ENCODE results near the gene ZNF280B. TPM values are rescaled to one million over a fixed set of nuclear protein-coding genes. Genes with fewer than 3 reads are reported as not detected.

Gene ZNF280B, protein sequence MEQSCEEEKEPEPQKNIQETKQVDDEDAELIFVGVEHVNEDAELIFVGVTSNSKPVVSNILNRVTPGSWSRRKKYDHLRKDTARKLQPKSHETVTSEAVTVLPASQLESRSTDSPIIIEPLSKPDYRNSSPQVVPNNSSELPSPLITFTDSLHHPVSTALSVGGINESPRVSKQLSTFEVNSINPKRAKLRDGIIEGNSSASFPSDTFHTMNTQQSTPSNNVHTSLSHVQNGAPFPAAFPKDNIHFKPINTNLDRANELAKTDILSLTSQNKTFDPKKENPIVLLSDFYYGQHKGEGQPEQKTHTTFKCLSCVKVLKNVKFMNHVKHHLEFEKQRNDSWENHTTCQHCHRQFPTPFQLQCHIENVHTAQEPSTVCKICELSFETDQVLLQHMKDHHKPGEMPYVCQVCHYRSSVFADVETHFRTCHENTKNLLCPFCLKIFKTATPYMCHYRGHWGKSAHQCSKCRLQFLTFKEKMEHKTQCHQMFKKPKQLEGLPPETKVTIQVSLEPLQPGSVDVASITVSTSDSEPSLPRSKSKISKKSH
- total RNA-seq (2021) = 5.9 to 7.7 TPM (median 7.0 TPM) in 3 replicates
- Bru-seq, nascent RNA = percentile 81 among the genes with signal in this experiment
- long read RNA-seq, experiment 1, full-length matches to known transcripts = 19 of 28 reads
- long read RNA-seq, experiment 1, partial matches to known transcripts = 1 of 28 reads
- long read RNA-seq, experiment 1, other reads (novel, unspliced or antisense) = 8 of 28 reads
- long read RNA-seq, experiment 2, partial matches to known transcripts = 0 of 2 reads
- long read RNA-seq, experiment 2, other reads (novel, unspliced or antisense) = 2 of 2 reads
- long read RNA-seq, experiment 3, full-length matches to known transcripts = 3 of 4 reads
- long read RNA-seq, experiment 3, partial matches to known transcripts = 0 of 4 reads
- long read RNA-seq, experiment 3, other reads (novel, unspliced or antisense) = 1 of 4 reads

DNA sequence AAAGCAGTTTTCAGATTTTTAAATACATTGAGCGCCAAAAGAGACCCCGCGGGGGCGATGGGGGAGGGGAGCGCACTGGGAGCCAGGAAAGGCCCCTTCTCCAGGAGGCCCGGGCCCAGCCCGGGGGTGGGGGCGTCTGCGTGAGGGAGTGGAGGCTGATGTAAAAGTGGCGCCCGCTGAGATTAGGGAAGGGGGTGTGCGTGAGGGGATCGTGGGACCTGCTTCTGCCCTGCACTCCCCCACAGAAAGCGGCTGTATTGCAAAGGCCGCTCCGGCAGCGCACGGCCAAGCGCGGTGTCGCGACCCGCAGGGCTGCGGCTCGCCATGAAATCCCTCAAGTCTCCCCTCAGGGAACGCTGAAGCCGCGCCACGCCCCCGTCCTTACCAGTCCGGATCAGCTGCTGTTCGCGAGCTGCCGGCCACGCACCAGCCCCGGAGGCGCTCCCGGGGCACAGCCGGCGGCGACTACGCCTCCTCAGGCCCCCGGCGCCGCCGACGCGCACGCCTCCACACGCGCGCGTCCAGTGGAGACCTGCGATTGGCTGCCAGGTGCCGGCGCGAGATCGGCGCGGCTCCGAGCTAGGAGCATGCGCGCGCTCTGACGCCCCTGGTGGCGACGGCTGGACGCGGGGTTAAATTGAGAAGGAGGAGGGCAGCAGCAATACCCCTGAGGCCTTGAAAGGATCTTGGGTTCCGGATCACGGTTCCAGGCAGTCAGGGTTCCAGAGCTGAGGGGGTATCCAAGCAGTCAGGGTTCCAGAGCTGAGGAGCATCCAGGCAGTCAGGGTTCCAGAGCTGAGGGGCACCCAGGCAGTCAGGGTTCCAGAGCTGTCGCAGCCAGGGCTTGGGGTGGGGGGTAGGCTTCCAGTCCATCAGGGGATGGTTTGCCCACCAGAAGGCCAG lies at the start of gene ZNF280B:
TSS of gene ZNF280B (minus strand) at position 469 of the 903 bp plus-strand sequence. CDS start 19,344 bp downstream, outside the sequence.
- Mint-ChIP-seq H3K36me3 (peaks cover 40% of the 10 kb centered on the region), H3K4me1 (peaks cover 8% of the 10 kb centered on the region), H3K27me3 (ENCODE audit: low read depth) (peaks cover 69% of the 10 kb centered on the region), H3K9me3 (peaks cover 17% of the 10 kb centered on the region), H3K27ac (no peak within 1 kb of the TSS), H3K4me3 (peak within 1 kb of the TSS; percentile 77)
- POLR2A ChIA-PET = interaction anchor here (1.0 kb wide), 1 partner anchor 12 kb away, joined by 5 read pairs; the partner anchor contains the start of gene ZNF280A
- CTCF ChIA-PET = interaction anchor here (0.7 to 2.2 kb wide), 24 partner anchors 8 to 375 kb away, joined by 3 to 17 read pairs (median 4); partner anchors contain the start of genes PRAME and ZNF280A
- peak; percentile 89 for DNase-seq (ENCODE audit: low spot score)
- ATAC-seq = peak; percentile 98
- 0 out of 2 replicates have a peak, but pooled peaks have one; percentile 10 for TF ChIP-seq OVOL2 (CRISPR knock-in tag; IDR thresholded peaks at IDR 0.05; ENCODE audit: borderline replicate concordance)
- TF ChIP-seq ZNF232 (CRISPR knock-in tag; IDR thresholded peaks at IDR 0.05) = peak; percentile 59; the same call in 1 of the 2 replicates
- peak; percentile 74; the same call in 1 of the 2 replicates for TF ChIP-seq CREM (CRISPR knock-in tag; IDR thresholded peaks at IDR 0.05)
- TF ChIP-seq ELF4 (CRISPR knock-in tag; IDR thresholded peaks at IDR 0.05; ENCODE audit: low read depth) = peak; percentile 28; the same call in 1 of the 2 replicates
- TF ChIP-seq, protein P1, sequence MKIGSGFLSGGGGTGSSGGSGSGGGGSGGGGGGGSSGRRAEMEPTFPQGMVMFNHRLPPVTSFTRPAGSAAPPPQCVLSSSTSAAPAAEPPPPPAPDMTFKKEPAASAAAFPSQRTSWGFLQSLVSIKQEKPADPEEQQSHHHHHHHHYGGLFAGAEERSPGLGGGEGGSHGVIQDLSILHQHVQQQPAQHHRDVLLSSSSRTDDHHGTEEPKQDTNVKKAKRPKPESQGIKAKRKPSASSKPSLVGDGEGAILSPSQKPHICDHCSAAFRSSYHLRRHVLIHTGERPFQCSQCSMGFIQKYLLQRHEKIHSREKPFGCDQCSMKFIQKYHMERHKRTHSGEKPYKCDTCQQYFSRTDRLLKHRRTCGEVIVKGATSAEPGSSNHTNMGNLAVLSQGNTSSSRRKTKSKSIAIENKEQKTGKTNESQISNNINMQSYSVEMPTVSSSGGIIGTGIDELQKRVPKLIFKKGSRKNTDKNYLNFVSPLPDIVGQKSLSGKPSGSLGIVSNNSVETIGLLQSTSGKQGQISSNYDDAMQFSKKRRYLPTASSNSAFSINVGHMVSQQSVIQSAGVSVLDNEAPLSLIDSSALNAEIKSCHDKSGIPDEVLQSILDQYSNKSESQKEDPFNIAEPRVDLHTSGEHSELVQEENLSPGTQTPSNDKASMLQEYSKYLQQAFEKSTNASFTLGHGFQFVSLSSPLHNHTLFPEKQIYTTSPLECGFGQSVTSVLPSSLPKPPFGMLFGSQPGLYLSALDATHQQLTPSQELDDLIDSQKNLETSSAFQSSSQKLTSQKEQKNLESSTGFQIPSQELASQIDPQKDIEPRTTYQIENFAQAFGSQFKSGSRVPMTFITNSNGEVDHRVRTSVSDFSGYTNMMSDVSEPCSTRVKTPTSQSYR (CRISPR knock-in tag; IDR thresholded peaks at IDR 0.05) = 0 out of 2 replicates have a peak, but pooled peaks have one; percentile 12
- TF ChIP-seq ZNF423 (CRISPR knock-in tag; IDR thresholded peaks at IDR 0.05) = no peak
- TF ChIP-seq, protein P2, sequence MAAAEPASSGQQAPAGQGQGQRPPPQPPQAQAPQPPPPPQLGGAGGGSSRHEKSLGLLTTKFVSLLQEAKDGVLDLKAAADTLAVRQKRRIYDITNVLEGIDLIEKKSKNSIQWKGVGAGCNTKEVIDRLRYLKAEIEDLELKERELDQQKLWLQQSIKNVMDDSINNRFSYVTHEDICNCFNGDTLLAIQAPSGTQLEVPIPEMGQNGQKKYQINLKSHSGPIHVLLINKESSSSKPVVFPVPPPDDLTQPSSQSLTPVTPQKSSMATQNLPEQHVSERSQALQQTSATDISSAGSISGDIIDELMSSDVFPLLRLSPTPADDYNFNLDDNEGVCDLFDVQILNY (CRISPR knock-in tag; IDR thresholded peaks at IDR 0.05) = peak; percentile 83; the same call in 1 of the 2 replicates
- TF ChIP-seq, protein P3, sequence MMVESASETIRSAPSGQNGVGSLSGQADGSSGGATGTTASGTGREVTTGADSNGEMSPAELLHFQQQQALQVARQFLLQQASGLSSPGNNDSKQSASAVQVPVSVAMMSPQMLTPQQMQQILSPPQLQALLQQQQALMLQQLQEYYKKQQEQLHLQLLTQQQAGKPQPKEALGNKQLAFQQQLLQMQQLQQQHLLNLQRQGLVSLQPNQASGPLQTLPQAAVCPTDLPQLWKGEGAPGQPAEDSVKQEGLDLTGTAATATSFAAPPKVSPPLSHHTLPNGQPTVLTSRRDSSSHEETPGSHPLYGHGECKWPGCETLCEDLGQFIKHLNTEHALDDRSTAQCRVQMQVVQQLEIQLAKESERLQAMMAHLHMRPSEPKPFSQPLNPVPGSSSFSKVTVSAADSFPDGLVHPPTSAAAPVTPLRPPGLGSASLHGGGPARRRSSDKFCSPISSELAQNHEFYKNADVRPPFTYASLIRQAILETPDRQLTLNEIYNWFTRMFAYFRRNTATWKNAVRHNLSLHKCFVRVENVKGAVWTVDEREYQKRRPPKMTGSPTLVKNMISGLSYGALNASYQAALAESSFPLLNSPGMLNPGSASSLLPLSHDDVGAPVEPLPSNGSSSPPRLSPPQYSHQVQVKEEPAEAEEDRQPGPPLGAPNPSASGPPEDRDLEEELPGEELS (CRISPR knock-in tag; IDR thresholded peaks at IDR 0.05) = no peak
- TF ChIP-seq, protein P4, sequence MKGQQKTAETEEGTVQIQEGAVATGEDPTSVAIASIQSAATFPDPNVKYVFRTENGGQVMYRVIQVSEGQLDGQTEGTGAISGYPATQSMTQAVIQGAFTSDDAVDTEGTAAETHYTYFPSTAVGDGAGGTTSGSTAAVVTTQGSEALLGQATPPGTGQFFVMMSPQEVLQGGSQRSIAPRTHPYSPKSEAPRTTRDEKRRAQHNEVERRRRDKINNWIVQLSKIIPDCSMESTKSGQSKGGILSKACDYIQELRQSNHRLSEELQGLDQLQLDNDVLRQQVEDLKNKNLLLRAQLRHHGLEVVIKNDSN (CRISPR knock-in tag; IDR thresholded peaks at IDR 0.05) = peak; percentile 47; the same call in 1 of the 2 replicates
- TF ChIP-seq, protein P5, sequence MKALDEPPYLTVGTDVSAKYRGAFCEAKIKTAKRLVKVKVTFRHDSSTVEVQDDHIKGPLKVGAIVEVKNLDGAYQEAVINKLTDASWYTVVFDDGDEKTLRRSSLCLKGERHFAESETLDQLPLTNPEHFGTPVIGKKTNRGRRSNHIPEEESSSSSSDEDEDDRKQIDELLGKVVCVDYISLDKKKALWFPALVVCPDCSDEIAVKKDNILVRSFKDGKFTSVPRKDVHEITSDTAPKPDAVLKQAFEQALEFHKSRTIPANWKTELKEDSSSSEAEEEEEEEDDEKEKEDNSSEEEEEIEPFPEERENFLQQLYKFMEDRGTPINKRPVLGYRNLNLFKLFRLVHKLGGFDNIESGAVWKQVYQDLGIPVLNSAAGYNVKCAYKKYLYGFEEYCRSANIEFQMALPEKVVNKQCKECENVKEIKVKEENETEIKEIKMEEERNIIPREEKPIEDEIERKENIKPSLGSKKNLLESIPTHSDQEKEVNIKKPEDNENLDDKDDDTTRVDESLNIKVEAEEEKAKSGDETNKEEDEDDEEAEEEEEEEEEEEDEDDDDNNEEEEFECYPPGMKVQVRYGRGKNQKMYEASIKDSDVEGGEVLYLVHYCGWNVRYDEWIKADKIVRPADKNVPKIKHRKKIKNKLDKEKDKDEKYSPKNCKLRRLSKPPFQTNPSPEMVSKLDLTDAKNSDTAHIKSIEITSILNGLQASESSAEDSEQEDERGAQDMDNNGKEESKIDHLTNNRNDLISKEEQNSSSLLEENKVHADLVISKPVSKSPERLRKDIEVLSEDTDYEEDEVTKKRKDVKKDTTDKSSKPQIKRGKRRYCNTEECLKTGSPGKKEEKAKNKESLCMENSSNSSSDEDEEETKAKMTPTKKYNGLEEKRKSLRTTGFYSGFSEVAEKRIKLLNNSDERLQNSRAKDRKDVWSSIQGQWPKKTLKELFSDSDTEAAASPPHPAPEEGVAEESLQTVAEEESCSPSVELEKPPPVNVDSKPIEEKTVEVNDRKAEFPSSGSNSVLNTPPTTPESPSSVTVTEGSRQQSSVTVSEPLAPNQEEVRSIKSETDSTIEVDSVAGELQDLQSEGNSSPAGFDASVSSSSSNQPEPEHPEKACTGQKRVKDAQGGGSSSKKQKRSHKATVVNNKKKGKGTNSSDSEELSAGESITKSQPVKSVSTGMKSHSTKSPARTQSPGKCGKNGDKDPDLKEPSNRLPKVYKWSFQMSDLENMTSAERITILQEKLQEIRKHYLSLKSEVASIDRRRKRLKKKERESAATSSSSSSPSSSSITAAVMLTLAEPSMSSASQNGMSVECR (CRISPR knock-in tag; IDR thresholded peaks at IDR 0.05; ENCODE audit: borderline replicate concordance) = no peak; the same call in 1 of the 2 replicates
- peak; percentile 52 for TF ChIP-seq SP1 (CRISPR knock-in tag; conservative IDR thresholded peaks at IDR 0.05)
- peak; percentile 58 for TF ChIP-seq FOXK1 (CRISPR knock-in tag; IDR thresholded peaks at IDR 0.05)
- no peak for TF ChIP-seq ZNF138 (CRISPR knock-in tag; conservative IDR thresholded peaks at IDR 0.05)
- TF ChIP-seq, protein P6, sequence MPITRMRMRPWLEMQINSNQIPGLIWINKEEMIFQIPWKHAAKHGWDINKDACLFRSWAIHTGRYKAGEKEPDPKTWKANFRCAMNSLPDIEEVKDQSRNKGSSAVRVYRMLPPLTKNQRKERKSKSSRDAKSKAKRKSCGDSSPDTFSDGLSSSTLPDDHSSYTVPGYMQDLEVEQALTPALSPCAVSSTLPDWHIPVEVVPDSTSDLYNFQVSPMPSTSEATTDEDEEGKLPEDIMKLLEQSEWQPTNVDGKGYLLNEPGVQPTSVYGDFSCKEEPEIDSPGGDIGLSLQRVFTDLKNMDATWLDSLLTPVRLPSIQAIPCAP (CRISPR knock-in tag; IDR thresholded peaks at IDR 0.05) = peak; percentile 20; the same call in 1 of the 2 replicates
- TF ChIP-seq MYBL2 (CRISPR knock-in tag; IDR thresholded peaks at IDR 0.05) = peak; percentile 57; the same call in 1 of the 2 replicates
- TF ChIP-seq, protein P7, sequence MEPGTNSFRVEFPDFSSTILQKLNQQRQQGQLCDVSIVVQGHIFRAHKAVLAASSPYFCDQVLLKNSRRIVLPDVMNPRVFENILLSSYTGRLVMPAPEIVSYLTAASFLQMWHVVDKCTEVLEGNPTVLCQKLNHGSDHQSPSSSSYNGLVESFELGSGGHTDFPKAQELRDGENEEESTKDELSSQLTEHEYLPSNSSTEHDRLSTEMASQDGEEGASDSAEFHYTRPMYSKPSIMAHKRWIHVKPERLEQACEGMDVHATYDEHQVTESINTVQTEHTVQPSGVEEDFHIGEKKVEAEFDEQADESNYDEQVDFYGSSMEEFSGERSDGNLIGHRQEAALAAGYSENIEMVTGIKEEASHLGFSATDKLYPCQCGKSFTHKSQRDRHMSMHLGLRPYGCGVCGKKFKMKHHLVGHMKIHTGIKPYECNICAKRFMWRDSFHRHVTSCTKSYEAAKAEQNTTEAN (CRISPR knock-in tag; IDR thresholded peaks at IDR 0.05) = no peak

Data from WTC11 (cell line).